HG03025 (cell line): ENCODE results near the gene SPRY4.
"Not testable (repeated sequence)": the region's sequence is repeated elsewhere in the genome, so short reads cannot be mapped to it uniquely, and the experiment has no call there.

Experiments
- ATAC-seq: cut with Tn5 transposase; IDR thresholded peaks from one replicate; pipeline ENCODE4 v1.9.1; 2021; ENCODE audit warnings: mild to moderate bottlenecking, moderate library complexity; ENCODE audit not compliant: unreplicated experiment, low FRiP score

SPRY4 gene

DNA sequence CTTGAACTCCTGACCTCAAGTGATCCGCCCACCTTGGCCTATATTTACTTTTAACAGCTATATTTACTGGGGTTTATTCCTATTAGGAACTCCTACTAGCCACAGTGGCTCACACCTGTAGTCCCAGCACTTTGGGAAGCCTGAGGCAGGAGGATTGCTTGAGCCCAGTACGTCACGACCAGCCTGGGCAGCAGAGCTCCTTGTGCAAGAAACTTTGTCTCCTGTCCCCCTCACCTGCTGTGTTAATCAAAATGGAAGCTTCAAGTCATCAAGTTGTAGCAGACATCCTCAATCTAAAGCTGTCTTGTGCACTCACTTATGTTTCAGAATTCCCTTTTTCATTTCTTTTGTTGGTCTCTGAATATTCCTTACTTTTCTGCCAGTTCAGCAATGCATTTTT, 15.0 kb upstream of the SPRY4 start:
- ATAC-seq, result no peak

DNA sequence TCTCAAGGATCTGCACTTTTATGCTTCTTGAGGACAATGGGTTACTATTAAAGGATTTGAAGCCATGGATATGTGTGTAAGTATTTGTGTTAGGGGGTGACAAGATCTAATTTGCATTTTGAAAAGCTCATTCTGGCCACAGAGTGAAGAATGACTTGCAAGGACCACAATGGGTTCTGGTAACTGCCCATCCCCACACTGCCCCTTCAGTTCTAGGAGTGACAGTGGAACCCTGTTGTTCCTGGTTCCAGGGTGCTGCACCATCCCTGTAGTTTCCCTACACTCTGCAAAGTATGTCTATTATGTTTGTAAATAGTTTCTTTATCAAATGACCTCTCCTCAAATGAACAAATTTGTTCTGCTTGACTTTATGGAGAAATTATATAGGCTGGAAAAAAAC, 9.7 kb upstream of the SPRY4 start:
- ATAC-seq, result no peak

DNA sequence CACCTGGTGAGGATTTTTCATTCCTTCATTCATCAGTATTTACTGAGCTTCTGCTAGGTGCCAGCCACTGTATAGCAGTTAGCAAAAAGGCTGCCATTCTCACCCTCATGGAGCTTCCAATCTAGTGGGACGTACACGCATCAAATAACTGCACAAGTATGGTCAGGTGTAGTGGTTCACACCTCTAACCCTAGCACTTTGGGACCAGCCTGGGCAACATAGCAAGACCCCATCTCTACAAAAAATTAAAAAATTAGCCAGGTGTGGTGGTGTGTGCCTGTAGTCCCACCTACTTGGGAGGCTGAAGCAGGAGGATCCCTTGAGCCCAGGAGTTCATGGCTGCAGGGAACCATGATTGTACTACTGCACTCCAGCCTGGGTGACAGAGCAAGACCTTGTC, 8.9 kb upstream of the SPRY4 start:
- not testable (repeated sequence) for ATAC-seq

DNA sequence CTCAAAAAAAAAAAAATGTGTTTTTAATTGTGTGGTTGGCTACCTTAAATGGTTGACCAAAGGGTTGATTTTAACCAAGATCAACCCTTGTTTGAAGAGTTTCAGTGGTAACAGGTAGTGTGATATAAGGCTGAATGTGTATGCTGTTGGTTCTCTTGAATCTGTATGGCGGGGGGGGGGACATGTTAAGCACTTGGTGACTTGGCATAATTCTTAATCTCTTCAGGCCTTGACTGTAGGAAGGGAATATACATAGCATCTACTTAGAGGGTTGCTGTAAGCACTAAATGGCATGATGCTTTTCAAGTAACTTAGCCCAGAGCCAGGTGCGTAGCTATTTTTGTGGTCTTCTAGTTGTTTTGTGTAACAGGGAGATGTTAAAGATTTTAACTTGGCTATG, 5.6 kb upstream of the SPRY4 start:
- ATAC-seq, result no peak

DNA sequence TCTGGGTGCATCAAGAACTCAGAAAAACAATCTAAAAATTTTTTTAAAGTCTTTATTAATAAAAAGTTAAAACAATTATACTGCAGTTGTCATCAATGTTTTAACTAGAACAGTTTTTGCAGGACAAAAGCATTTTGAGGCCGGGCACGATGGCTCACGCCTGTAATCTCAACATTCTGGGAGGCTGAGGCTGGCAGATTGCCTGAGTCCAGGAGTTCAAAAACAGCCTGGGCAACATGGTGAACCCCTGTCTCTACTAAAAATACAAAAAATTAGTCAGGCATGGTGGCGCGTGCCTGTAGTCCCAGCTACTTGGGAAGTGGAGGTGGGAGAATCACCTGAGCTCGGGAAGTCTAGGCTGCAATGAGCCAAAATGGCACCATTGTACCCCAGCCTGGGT, 5.2 kb upstream of the SPRY4 start:
- no peak for ATAC-seq

DNA sequence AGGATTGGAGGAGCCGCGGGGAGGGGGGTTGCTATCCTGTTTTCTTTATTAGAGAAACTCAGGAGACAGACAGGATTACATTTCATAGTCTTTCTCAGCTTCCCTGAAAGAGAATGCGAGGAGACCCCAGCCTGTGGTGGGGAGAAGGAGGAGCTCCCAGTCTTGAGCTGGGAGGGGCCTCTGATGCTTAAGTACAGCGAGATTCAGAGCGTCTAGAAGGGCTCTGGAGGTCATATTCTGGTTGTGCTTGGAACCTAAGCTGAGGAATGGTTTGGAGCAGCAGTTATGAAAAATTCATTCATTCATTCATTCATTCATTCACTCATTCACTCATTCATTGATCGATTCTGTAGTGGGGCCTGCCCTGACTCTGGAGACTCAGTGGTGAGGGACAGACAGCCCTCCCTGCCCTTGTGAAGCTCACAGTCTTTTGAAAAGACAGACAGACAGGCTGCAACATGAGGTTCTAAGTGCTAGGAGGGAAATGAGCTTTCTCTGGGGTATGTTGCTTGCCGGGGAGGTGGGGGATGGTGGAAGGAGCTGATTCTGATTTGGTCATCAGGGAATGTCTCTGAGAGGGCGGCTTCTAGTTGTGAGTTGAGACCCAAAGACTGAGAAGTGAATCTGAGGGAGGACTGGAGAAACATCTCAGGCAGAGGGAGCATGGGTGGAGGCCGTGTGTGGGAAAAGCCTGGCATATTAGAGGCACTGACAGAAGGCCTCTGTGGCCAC, 2.5 kb upstream of the SPRY4 start:
- no peak for ATAC-seq

DNA sequence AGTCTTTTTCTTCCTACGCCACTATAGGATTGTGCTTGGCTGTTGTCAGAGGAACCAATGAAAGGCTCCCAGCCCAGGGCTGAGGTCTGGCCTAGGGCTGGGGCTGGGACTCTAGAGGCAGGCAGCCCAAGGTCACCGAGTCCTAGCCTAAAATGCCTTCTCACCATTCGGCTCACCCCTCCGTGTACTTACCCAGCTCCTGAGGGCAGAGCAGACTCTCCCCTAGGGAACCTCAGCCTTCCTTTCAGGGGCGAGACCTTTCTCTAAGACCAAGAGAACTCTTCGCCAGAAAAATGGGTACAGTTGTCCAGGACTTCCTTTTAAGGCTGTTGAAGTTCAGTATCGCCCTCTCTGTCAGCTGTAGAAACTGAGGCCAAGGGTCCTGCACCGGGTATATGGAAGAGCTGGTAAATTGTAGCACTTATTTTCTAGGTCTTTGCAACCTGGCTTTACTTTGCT, 1.7 kb upstream of the SPRY4 start:
- ATAC-seq, result no peak

DNA sequence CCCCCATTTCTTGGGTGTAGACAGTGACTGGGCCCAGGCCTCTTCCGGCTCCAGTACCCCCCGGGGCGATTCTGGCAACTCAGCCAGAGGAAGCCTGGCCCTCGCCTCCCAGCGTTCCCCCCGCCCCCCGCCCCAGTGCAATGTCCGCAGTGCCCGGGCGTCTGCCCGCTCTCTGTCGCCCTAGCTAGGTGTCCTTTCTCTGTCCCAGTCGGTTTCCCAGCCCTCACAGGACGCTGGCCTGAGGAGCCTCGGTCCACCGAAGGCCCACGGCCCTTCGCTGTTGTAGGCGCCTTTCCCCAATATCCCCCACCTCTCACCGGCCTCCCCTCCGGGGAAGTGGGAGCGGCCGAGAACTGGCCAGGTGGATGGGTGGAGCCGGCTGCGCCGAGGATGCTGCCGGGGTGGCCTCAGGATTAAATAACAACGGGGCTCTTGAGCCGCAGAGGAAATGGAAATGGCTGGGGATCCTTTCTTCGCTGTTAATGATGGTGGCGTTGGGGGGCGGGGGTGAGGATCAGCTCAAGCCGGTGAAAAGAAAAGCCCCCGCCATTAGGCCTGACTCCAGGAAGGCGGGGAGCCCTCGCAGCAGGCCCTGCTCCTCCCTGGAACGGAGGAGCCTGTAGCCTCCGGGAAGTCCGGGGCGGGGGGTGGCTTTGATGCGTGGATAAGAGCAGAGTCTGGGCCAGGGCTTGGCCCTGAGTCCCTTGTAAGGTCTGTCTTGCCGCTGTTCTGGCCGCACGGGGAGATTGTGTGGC, 1.1 kb upstream of the SPRY4 start:
- ATAC-seq, result no peak

DNA sequence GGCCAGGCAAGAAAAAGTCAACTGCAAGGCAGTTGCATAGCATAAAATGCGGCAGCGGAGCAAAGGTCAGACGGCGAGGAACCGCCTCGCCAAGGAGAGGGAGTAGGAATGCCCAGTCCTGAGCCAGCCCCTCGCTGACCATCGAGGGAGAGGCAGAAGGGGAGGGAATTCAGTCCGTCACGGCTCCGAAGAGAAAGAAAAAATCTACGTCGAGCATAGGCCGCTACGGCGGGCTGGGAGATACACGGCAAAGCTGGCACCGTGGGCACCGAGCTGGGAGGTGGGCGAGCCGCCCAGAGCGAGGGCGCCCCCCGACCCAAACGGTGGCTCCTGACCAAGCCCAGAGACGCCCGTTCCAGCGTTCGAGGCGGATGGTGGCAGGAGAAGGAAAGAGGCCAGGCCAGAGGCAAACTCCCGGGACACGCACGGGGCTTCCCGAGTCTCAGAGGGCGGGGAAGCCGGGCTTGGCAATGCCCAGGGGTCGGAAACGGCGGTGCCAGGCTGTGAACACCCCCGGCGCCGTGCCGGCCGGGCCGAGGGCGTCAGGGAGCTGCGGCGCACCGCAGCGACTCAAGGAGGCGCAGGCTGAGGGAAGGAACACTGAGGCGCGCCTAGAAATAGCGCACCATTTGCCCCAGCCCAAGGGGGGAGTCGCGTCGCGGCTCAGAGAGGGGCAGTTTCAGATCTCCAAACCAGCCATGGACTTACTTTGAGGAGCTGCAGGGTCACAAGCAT, 518 bp downstream of the SPRY4 start:
- no peak for ATAC-seq

DNA sequence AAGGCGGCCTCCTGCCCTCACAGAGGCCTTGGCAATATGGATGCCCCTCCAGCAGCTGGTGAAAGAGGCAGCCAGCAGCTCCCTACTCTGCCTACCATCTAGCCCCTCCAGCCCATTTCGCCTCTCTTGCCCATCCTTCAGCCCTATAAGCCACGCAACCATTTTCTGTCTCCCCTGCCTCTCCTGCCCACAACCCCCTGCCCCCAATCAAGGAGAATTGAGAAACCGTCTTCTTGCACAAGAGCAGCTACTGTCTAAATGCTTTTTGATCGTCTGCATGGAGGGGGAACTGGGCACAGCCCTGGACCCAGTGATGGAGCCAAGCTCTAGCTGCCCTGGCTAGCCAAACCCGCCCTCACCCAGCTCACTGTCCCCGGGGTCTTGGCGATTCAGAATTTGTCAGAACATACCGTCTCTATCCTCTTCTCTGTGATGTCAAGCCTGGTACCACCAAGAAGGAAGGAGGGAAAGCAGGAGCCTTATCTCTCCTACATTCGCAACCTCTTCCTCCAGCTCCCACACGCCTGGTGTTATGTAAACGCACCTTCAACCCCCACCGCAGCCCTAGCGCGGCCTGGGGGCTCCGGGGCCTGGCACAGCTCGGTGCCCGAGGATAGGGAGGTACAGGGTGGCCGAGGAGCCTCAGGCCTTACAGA, 1.2 kb downstream of the SPRY4 start:
- no peak for ATAC-seq

DNA sequence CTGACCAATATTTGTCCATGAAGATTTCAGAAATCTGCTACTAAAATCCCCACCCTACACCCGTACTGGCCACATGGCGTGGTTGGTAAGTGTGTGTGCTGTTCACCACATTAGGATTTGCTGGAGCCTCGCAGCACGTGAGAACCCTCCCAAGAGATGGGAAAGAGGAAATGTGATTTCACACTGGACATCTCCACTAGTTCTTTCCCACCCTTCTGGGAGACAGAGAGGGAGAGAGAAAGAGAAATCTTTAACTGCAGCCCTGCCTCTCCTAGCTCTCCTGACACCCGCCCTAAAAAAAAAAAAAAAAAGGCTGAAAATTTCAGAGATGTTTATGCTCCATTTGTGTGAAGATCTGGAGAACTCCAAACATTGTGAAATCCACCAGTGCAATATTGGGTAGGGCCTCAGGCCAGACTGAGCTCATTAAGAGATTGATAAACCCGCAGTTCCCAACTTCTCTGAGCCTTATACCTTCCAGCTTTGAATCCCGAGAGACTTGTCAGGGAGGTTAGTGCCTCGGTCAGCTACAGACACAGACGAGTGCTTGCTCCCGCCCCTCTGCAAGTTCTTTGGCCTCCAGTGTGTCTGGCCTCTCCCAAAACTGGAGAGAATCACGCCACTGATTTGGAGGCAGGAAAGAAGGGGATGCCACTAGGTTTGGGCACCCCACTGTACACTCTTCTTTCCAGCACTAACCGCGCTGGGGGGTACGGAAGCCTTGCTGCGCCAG, 1.9 kb downstream of the SPRY4 start:
- no peak for ATAC-seq

DNA sequence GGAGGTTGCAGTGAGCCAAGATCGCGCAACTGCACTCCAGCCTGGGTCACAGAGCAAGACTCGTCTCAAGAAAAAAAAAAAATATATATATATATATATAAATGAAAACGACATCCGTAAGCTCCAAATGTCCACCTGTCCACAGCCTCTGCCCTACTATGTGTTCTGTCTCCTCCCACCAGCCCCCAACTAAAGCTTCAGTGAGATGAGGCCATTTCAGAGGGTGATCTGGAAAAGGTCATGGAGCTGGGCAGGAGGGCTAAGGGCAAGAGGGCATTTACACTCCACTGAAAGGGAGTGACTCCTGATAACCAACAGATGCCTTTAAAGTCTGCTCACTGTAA, 2.4 kb downstream of the SPRY4 start:
- ATAC-seq, result no peak

DNA sequence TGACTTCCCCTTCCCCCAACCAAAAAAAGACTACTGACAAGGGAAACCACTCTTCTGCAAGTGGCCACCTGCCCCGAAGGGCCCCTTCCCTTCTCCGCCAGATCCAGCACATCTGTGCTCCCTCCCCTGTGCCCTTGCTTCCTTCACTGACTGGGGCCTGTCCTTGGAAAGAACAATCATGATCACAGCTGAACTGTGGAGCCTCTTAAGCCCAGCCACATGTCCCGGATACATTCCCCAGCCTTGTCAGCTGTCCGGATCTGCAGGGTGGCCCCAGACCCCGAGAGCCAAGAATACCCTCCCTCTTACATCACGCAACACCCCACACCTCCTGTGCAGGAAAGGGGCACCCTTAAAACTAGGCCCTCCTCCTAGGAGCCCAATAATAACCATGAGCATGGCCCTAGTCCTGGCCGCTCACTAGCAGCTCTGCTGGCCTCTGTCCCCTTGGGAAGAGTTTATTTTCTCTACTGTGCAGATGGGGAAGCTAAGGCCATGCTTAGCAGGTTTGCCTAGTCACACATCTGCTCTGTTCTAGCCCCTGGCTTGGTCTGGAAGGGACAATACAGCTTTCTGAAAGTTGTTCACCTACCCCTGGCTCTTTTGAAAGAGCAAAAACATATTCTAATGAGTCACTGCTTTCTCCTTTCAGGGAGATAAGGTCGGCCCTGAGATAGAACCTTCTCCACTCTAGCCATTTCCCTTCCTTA, 3.8 kb downstream of the SPRY4 start:
- no peak for ATAC-seq

DNA sequence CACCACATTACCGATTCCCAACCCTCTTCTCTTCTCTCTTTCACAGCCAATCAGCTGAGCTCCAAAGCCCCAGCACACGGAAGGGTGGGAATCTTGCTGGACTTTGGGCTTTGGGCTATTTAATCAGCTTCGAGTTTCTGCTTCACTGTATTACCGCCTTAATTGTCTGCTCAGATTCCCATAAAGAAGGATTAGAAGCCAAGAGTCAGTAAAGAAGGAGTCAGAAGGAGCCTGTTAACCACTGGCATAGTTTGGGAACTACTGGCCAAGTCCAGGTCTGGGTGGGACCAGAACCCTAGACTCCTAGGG, 4.4 kb downstream of the SPRY4 start:
- ATAC-seq, result no peak

DNA sequence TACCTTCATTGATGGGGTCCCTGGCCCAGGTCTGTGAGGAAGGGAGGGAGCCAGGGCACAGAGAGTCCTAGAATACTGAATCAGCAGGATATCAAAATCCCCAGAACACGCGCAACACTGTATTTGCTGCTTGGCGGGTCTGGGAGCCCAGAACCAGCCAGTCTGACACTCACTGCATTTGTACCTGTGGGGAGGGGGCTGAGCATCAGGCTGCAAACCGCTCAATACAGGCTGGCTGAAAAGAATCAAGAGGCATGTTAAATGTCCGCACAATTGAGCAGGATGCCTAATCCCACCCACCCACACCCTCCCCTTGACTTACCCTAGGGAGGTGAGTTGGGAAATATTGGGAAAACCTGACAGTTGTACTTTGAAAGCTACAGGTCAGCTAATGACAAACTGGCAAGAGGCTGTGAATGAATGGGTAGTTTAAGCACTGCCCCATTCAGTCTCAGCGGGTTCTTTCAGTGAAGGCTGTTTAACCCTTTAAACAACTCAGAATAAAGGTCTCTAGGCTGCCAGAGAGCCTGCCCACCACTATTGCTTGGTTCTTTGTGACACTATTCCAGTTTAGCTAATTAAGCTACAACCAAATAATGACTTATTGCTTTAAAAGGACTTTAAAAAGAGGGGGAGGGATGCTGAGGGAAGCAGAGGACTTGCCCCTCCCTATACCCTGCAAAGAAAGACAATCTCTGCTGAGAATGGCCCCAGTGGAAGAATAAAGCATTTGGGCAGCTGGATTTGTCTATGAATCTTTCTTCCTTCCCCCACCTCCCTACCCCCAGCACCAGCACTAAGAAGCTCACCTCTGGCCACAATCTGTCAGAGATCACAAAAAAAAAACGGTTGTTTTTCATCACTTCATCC, 5.0 kb downstream of the SPRY4 start:
- no peak for ATAC-seq

DNA sequence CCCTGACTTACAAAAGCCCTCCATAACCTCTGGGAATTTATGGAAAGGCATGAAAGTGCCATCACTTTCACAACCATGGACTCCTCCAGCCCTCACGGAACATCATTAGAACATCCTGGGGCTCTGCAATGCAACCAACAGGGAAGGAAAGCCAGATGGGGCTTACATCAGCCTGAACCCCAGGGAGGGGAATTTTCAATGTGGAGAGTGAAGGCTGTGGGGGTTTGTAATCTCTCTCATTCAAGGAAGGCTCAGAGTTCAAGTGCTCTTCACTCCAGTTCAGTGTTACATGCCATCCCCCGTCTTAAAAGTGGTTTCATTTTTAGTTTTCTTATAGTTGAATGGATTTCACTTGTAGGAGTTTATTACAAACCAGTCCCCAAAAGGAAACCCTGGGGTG, 5.7 kb downstream of the SPRY4 start:
- no peak for ATAC-seq

DNA sequence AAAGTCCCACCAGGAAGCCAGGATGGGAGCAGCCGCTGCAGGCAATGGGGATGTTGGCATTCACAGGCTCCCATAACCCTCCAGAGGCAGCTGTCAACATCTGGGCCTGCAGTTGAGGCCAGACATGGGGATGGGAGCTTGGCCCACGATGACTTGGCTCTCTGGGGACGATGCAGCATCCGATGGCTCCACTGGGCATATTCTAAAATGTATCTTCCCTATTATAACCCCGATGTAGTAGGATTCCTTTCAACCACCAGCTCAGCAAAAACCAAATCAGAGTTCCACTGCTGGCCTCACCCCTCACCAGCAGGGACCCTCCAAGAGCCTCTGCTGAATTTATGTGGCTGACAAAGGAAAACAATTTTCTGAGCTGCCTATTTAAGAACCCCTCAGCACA, 7.1 kb downstream of the SPRY4 start:
- no peak for ATAC-seq

DNA sequence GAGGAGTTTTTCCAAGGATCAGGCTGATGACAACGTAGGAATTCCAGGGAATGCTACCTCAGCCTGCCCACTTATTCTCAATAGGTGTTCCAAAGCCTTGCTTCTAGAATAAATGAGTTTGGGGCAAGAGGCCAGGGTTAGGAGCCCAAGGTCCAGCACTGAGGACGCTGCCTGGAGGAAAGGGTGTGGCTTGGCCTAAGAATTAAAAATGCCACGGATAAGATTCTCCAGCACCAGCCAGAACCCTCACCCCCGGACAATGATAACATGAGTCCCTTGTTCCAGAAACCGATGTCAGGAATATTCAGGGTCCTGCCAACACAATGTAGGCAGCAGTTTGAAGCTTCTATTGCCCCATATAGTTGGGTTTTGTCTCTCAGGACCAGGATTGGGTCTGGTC, 7.6 kb downstream of the SPRY4 start:
- ATAC-seq, result no peak

DNA sequence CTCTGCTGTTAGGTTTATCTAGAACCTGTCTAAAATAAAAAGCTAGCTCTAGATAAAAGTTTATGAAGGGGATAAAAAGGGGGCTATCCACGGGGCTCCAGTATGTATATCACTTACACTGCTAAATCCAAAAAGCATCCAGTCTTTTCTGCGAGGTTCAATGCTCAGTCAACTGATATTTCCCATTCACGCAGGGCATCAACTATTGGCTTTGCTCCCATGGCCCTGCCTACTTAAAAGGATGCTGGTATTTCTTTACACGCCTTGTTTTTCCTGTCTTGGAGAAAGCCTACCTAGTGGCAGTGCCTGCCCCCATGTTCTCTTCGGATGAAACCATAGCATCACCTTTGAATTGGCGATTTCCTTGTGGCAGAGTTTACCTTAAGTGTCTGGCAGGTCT, 8.1 kb downstream of the SPRY4 start:
- ATAC-seq, result no peak
